ENCODE results near the gene CSRNP3. TPM values are rescaled to one million over a fixed set of nuclear protein-coding genes. Genes with fewer than 3 reads are reported as not detected.

Gene CSRNP3
- total RNA-seq, 1 donor from 2014 or later, result not detected

DNA sequence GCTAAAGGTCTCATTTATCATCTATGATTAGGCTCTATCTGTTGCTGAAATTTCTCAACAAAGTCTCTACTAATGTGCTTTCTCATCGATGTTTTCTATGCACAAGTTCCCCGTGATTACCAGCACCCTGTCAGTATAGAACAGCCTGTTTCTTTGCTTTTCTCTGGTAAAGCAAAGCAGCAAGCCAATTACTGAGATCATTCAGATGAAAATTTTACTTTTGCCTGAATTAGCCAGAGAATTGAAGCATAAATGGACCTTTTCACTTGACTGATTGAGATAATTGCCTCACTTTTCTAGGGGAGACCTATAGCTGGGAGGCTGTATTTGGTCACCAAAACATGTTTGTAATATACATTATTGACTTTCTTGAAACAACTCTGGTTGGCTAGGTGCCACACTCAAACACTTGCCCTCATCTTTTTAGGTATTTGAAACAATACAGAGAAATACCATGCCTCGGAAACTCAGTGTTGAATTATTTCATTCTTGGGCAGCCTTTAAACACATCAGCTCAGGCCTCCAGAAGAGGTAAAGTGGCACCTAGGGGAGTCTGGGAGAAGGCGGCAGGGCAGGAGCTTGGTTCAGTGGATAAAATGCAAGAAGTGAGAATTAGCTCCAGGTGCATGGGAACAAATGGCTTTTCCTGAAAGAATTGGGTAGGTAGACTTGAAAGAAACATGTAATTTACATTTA, 228.4 kb downstream of the CSRNP3 start:
- DNase-seq (no peak), ATAC-seq (ENCODE audit: low read depth) (no peak)
- no peak overlapping the region for H3K27ac Mint-ChIP-seq
- intact Hi-C loops (cut with micrococcal nuclease), result loop anchor here (1.0 kb wide), 3 partner anchors 139 to 297 kb away; no protein-coding TSS in a partner anchor
- POLR2A ChIA-PET, result no interaction called here
- peaks cover 4% of the 10 kb centered on the region for H3K4me1 Mint-ChIP-seq
- CTCF ChIA-PET, result interaction anchor here (0.6 to 7.7 kb wide), 4 partner anchors 117 to 494 kb away, joined by 3 to 30 read pairs (median 6); no protein-coding TSS in a partner anchor
- no peaks in the 10 kb centered on the region for H3K9me3 Mint-ChIP-seq
- no peak overlapping the region for H3K4me3 Mint-ChIP-seq
- H3K36me3 Mint-ChIP-seq (ENCODE audit: low read depth), result no peaks in the 10 kb centered on the region
- no peaks in the 10 kb centered on the region for H3K27me3 Mint-ChIP-seq
- TF ChIP-seq, protein P1, sequence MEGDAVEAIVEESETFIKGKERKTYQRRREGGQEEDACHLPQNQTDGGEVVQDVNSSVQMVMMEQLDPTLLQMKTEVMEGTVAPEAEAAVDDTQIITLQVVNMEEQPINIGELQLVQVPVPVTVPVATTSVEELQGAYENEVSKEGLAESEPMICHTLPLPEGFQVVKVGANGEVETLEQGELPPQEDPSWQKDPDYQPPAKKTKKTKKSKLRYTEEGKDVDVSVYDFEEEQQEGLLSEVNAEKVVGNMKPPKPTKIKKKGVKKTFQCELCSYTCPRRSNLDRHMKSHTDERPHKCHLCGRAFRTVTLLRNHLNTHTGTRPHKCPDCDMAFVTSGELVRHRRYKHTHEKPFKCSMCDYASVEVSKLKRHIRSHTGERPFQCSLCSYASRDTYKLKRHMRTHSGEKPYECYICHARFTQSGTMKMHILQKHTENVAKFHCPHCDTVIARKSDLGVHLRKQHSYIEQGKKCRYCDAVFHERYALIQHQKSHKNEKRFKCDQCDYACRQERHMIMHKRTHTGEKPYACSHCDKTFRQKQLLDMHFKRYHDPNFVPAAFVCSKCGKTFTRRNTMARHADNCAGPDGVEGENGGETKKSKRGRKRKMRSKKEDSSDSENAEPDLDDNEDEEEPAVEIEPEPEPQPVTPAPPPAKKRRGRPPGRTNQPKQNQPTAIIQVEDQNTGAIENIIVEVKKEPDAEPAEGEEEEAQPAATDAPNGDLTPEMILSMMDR (IDR thresholded peaks at IDR 0.05), result no peak

DNA sequence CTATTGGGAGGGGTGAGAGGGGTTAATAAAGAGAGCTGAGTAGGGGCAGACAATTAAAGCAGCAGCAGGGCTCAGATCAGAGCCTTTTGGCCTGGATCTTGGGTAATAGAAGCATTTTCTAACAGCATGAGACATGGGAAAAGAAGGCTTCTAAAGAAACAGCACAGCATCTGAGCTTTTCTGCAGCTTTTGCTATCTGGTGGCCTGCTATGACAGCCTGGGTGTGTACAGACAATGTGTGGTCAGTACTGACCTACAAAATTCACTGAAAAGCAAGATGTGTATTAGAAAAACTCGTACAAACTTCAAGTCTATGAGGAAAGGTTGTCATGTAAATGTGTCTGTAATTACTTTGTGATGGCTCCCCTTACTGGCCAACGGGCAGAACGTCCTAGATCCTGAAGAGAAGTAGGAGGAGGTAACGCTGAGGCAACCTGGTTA, 229.0 kb downstream of the CSRNP3 start:
- no peaks in the 10 kb centered on the region for H3K9me3 Mint-ChIP-seq
- peaks cover 4% of the 10 kb centered on the region for H3K4me1 Mint-ChIP-seq
- DNase-seq, result no peak
- no peaks in the 10 kb centered on the region for H3K36me3 Mint-ChIP-seq (ENCODE audit: low read depth)
- no peaks in the 10 kb centered on the region for H3K27me3 Mint-ChIP-seq
- peak; percentile 71 for ATAC-seq (ENCODE audit: low read depth)
- intact Hi-C loops (cut with micrococcal nuclease), result loop anchor here (1.0 kb wide), 3 partner anchors 139 to 297 kb away; no protein-coding TSS in a partner anchor
- TF ChIP-seq, protein P1 (IDR thresholded peaks at IDR 0.05), result no peak
- ChIA-PET POLR2A (no interaction called here), CTCF (interaction anchor here (0.6 to 7.7 kb wide), 4 partner anchors 117 to 495 kb away, joined by 3 to 30 read pairs (median 6); no protein-coding TSS in a partner anchor)
- no peak overlapping the region for H3K27ac Mint-ChIP-seq
- H3K4me3 Mint-ChIP-seq, result no peak overlapping the region

GRCh38 chr2:165699946-165700345, 230.4 kb downstream of the CSRNP3 start:
- ATAC-seq (ENCODE audit: low read depth), result no peak
- CTCF ChIA-PET, result interaction anchor here (0.6 to 7.7 kb wide), 3 partner anchors 148 to 297 kb away, joined by 3 to 30 read pairs (median 4); no protein-coding TSS in a partner anchor
- intact Hi-C loops (cut with micrococcal nuclease), result no loop called here

GRCh38 chr2:165700531-165700930, 231.0 kb downstream of the CSRNP3 start:
- Mint-ChIP-seq H3K4me3 (no peak overlapping the region), H3K4me1 (peaks cover 4% of the 10 kb centered on the region), H3K36me3 (ENCODE audit: low read depth) (no peaks in the 10 kb centered on the region), H3K27me3 (peaks cover 2% of the 10 kb centered on the region), H3K27ac (no peak overlapping the region), H3K9me3 (no peaks in the 10 kb centered on the region)
- ChIA-PET CTCF (interaction anchor here (2.4 to 7.7 kb wide), 2 partner anchors 173 to 298 kb away, joined by 12 to 30 read pairs; no protein-coding TSS in a partner anchor), POLR2A (no interaction called here)
- DNase-seq (no peak), ATAC-seq (ENCODE audit: low read depth) (no peak)
- intact Hi-C loops (cut with micrococcal nuclease), result no loop called here
- TF ChIP-seq, protein P1 (IDR thresholded peaks at IDR 0.05), result no peak

More at GRCh38 chr2:165699946-165700345, 230.4 kb downstream of the CSRNP3 start:
- Mint-ChIP-seq H3K27me3 (no peaks in the 10 kb centered on the region), H3K9me3 (no peaks in the 10 kb centered on the region), H3K4me1 (peaks cover 4% of the 10 kb centered on the region), H3K4me3 (no peak overlapping the region), H3K36me3 (ENCODE audit: low read depth) (no peaks in the 10 kb centered on the region), H3K27ac (no peak overlapping the region)
- no peak for DNase-seq
- POLR2A ChIA-PET, result no interaction called here
- TF ChIP-seq, protein P1 (IDR thresholded peaks at IDR 0.05), result no peak

- Mint-ChIP-seq H3K9me3 (no peaks in the 10 kb centered on the region), H3K4me1 (peaks cover 4% of the 10 kb centered on the region), H3K36me3 (ENCODE audit: low read depth) (no peaks in the 10 kb centered on the region), H3K27ac (no peak overlapping the region), H3K27me3 (peaks cover 2% of the 10 kb centered on the region), H3K4me3 (no peak overlapping the region)
- ChIA-PET CTCF (interaction anchor here (2.4 to 7.7 kb wide), 2 partner anchors 173 to 298 kb away, joined by 12 to 30 read pairs; no protein-coding TSS in a partner anchor), POLR2A (no interaction called here)
- TF ChIP-seq, protein P1 (IDR thresholded peaks at IDR 0.05), result no peak
- ATAC-seq (ENCODE audit: low read depth) (no peak), DNase-seq (no peak)
- intact Hi-C loops (cut with micrococcal nuclease), result no loop called here
Observed at GRCh38 chr2:165701147-165701546, 231.6 kb downstream of the CSRNP3 start.

Measured in activated B cell treated with CpG ODN at 0.5 μM for 24 hours (primary cell).